GM18502 (cell line): Measurements from ENCODE around the gene KCNJ18.
"Not testable (repeated sequence)": the region's sequence is repeated elsewhere in the genome, so short reads cannot be mapped to it uniquely, and the experiment has no call there.

Experiments
- ATAC-seq: cut with Tn5 transposase; IDR thresholded peaks from one replicate; pipeline ENCODE4 v1.9.1; 2021; ENCODE audit warnings: mild to moderate bottlenecking; ENCODE audit not compliant: unreplicated experiment, poor library complexity

KCNJ18 gene

GRCh38 chr17:21749696-21750531 is 57.6 kb downstream of the KCNJ18 start:
- ATAC-seq: not testable (repeated sequence)

- not testable (repeated sequence) for ATAC-seq
Measured at GRCh38 chr17:21751111-21751510, 58.8 kb downstream of the KCNJ18 start.
